ENCODE data around the gene CNOT3.

- no peak for TF ChIP-seq CTCF (IDR thresholded peaks at IDR 0.05; ENCODE audit: poor library complexity)
- no peak for TF ChIP-seq EZH2 (IDR thresholded peaks at IDR 0.05; ENCODE audit: borderline replicate concordance)
- TF ChIP-seq EZH2phosphoT487 (IDR thresholded peaks at IDR 0.05; ENCODE audit: low read depth, severe bottlenecking, unreplicated experiment), result no peak
Observed at GRCh38 chr19:54152267-54152666, 14.7 kb downstream of the CNOT3 start.
